GM12878 (cell line): ENCODE data around the gene NAV3. TPM values are rescaled to one million over a fixed set of nuclear protein-coding genes. Genes with fewer than 3 reads are reported as not detected.

ENCODE experiments used
- ATAC-seq: fragments of 200-7000 bp; cut with Tn5 transposase; 3 replicates; pipeline ENCODE4 v1.9.1; 2020; ENCODE audit warnings: mild to moderate bottlenecking, moderate library complexity
- BruUV-seq: library from RNA; stranded (reverse); fragments of 400-500 nt; replicated peaks from 2 replicates; lab custom pipeline; 2021; lab: Mats Ljungman, UMichigan
- CTCF ChIA-PET: fragments of 300-600 bp; sonication (Branson Sonifier 250); formaldehyde crosslinking; extraction: SDS; loops from one replicate; lab custom pipeline; 2021; ENCODE audit warnings: inconsistent platforms; lab: Yijun Ruan, JAX
- POLR2A ChIA-PET: fragments of 350-600 bp; formaldehyde crosslinking; extraction: SDS; loops from one replicate; lab custom pipeline; 2021; ENCODE audit warnings: inconsistent platforms; lab: Charles Lee
- RAD21 ChIA-PET: fragments of 300-600 bp; sonication (Branson Sonifier 250); formaldehyde crosslinking; loops from one replicate; lab custom pipeline; 2023; ENCODE audit warnings: antibody characterized with exemption; ENCODE audit not compliant: unreplicated experiment; lab: Charles Lee
- SMC1A ChIA-PET: fragments of 300-600 bp; sonication (Branson Sonifier 250); formaldehyde crosslinking; loops from one replicate; lab custom pipeline; 2023; ENCODE audit not compliant: unreplicated experiment, uncharacterized antibody; lab: Charles Lee
- DNase-seq: peaks from one replicate; pipeline ENCODE4 v3.0.0-alpha.2; 2011; ENCODE audit warnings: low read depth, low spot score
- FAIRE-seq: peaks from 3 replicates; lab custom pipeline; 2011; peaks lifted over from hg19 to GRCh38; lab: Jason Lieb, UNC
- H2AFZ ChIP-seq: 2 replicates; pipeline ENCODE4 v1.6.0; 2011; ENCODE audit warnings: low read depth, low read length, control low read depth; ENCODE audit not compliant: control insufficient read depth
- H3K27ac ChIP-seq: 2 replicates; pipeline ENCODE4 v1.5.1; 2011; ENCODE audit warnings: control low read depth; ENCODE audit not compliant: control insufficient read depth, insufficient read depth
- H3K27me3 ChIP-seq, 2 experiments: replicated peaks in 1 of 2; 2 replicates each; pipeline versions ENCODE4 v1.6.0 to v1.6.1; 2011; ENCODE audit warnings: low read length in 1 of 2; ENCODE audit not compliant: control insufficient read depth in 2 of 2, insufficient read depth in 2 of 2
- H3K36me3 ChIP-seq, 2 experiments: 2 replicates each; pipeline ENCODE4 v1.5.1; 2011; ENCODE audit warnings: low read length in 1 of 2; ENCODE audit not compliant: control insufficient read depth in 2 of 2, insufficient read depth in 2 of 2
- H3K4me1 ChIP-seq: 2 replicates; pipeline ENCODE4 v1.6.1; 2011; ENCODE audit warnings: mild to moderate bottlenecking, low read length, moderate library complexity, mixed read lengths; ENCODE audit not compliant: control insufficient read depth, insufficient read depth
- H3K4me2 ChIP-seq: 2 replicates; pipeline ENCODE4 v1.6.0; 2011; ENCODE audit warnings: control low read depth; ENCODE audit not compliant: control insufficient read depth, insufficient read depth
- H3K4me3 ChIP-seq: fragments of 200-600 bp; sonication (generic); 2 replicates; pipeline ENCODE4 v1.5.1; 2016
- H3K79me2 ChIP-seq: 2 replicates; pipeline ENCODE4 v1.6.0; 2011; ENCODE audit warnings: low read length; ENCODE audit not compliant: control insufficient read depth, insufficient read depth
- H3K9ac ChIP-seq: 2 replicates; pipeline ENCODE4 v1.8.0; 2011; ENCODE audit warnings: low read length, control low read depth, mixed read lengths; ENCODE audit not compliant: control insufficient read depth, insufficient read depth
- H3K9me3 ChIP-seq: replicated peaks from 3 replicates; pipeline ENCODE4 v1.5.1; 2011; ENCODE audit warnings: mild to moderate bottlenecking, low read length; ENCODE audit not compliant: control insufficient read depth, insufficient read depth
- H4K20me1 ChIP-seq: 2 replicates; pipeline ENCODE4 v1.6.0; 2011; ENCODE audit not compliant: control insufficient read depth, insufficient read depth
- BCL11A ChIP-seq: IDR thresholded peaks from 2 replicates; pipeline ENCODE4 v1.6.1; 2011; ENCODE audit warnings: low read depth, low read length
- CBX3 ChIP-seq: fragments of 200-600 bp; sonication (generic); IDR thresholded peaks from 2 replicates; pipeline ENCODE4 v1.6.1; 2016; ENCODE audit warnings: low read depth, borderline replicate concordance
- DPF2 ChIP-seq: fragments of 450-650 bp; IDR thresholded peaks from 2 replicates; pipeline ENCODE4 v1.6.1; 2017; ENCODE audit warnings: mild to moderate bottlenecking
- EGR1 ChIP-seq, 2 experiments: IDR thresholded peaks; 1 replicate in 1 of 2; 2 replicates in 1 of 2; pipeline ENCODE4 v1.6.1; 2011 to 2012; ENCODE audit warnings: low read depth in 2 of 2, low read length in 2 of 2, borderline replicate concordance in 1 of 2, mild to moderate bottlenecking in 1 of 2, moderate library complexity in 1 of 2
- HCFC1 ChIP-seq: fragments of 150-350 bp; IDR thresholded peaks from 2 replicates; pipeline ENCODE4 v1.6.1; 2014; ENCODE audit warnings: low read length
- MEF2A ChIP-seq: IDR thresholded peaks from 2 replicates; pipeline ENCODE4 v1.6.1; 2011; ENCODE audit warnings: low read depth, mild to moderate bottlenecking, low read length, moderate library complexity; ENCODE audit not compliant: insufficient read depth
- NFYA ChIP-seq: IDR thresholded peaks from 2 replicates; pipeline ENCODE4 v1.6.1; 2011; ENCODE audit warnings: low read depth, mild to moderate bottlenecking, low read length, improper control_type of control experiment, borderline replicate concordance
- PAX5 ChIP-seq: IDR thresholded peaks from 2 replicates; pipeline ENCODE4 v1.6.1; 2011; ENCODE audit warnings: low read depth, low read length, borderline replicate concordance
- POU2F2 ChIP-seq: IDR thresholded peaks from 3 replicates; pipeline ENCODE4 v1.6.1; 2011; ENCODE audit warnings: low read depth, mild to moderate bottlenecking, low read length, borderline replicate concordance
- SP1 ChIP-seq: IDR thresholded peaks from one replicate; pipeline ENCODE4 v1.6.1; 2011; ENCODE audit warnings: low read depth, low read length
- TAF1 ChIP-seq: IDR thresholded peaks from 2 replicates; pipeline ENCODE4 v1.6.1; 2011; ENCODE audit warnings: mild to moderate bottlenecking, low read depth, low read length, borderline replicate concordance
- WRNIP1 ChIP-seq: IDR thresholded peaks from 2 replicates; pipeline ENCODE4 v1.6.1; 2011; ENCODE audit warnings: low read depth, low read length, improper control_type of control experiment, borderline replicate concordance
- ZZZ3 ChIP-seq: IDR thresholded peaks from 2 replicates; pipeline ENCODE4 v1.6.1; 2011; ENCODE audit warnings: low read depth; ENCODE audit not compliant: control insufficient read depth, insufficient read length
- WGBS: methylation state at CpG from one replicate; pipeline ENCODE4 v1.1.6; 2016; ENCODE audit warnings: low lambda C conversion rate; ENCODE audit not compliant: insufficient replicate concordance, insufficient coverage; ENCODE audit errors: missing lambda C conversion rate; 5-methylcytosine and 5-hydroxymethylcytosine counted together
- in situ Hi-C: fragments of 300-500 bp; cut with MboI; formaldehyde crosslinking; loops from 9 replicates; pipeline ENCODE4 v1.14.3; 2018; ENCODE audit warnings: mixed read lengths
- intact Hi-C: fragments of 100-400 bp; cut with micrococcal nuclease; formaldehyde crosslinking; loops from one replicate; pipeline ENCODE4 v1.14.2; 2022; ENCODE audit not compliant: unreplicated experiment
- polyA plus RNA-seq, 11 experiments: library from polyadenylated mRNA; depleted of rRNA in 4 of 11; unstranded in 6 of 11; stranded (reverse) in 5 of 11; fragments of >200 nt; fragmentation: Nextera tagmentation in 4 of 11; fragmentation: Illumina TruSeq in 1 of 11; extraction: Ambion mirVana in 4 of 11; extraction: Trizol in 1 of 11; gene quantifications; 1 replicate in 1 of 11; 2 replicates in 10 of 11; pipeline versions ENCODE4 v1.2.1 to v1.2.3, GENCODE V29; 2011 to 2016; ENCODE audit warnings: inconsistent platforms in 2 of 11, missing spikeins in 2 of 11, low read depth in 1 of 11
- total RNA-seq, 4 experiments: library from RNA; depleted of rRNA in 3 of 4; stranded (reverse); fragments of >200 nt in 3 of 4; fragmentation: Illumina TruSeq in 1 of 4; extraction: Trizol in 1 of 4; gene quantifications; 2 replicates each; pipeline versions ENCODE4 v1.2.1 to v1.2.3, GENCODE V29; 2013 to 2021
- TF ChIP-seq, protein P1 (sequence below): fragments of 450-650 bp; formaldehyde crosslinking; IDR thresholded peaks from 2 replicates; pipeline ENCODE4 v1.4.0; 2022; ENCODE audit warnings: mild to moderate bottlenecking, moderate library complexity
- TF ChIP-seq, protein P2 (sequence below): fragments of 450-650 bp; formaldehyde crosslinking; IDR thresholded peaks from 2 replicates; pipeline ENCODE4 v1.4.0; 2020; ENCODE audit warnings: mild to moderate bottlenecking, moderate library complexity

NAV3 gene
- total and polyA plus RNA-seq, 10 of the 15 experiments (the other 5 are each of a cell fraction or from before 2014, with no cell fraction given) = 0.05 to 0.51 (median 0.22) TPM; not detected in 1

DNA sequence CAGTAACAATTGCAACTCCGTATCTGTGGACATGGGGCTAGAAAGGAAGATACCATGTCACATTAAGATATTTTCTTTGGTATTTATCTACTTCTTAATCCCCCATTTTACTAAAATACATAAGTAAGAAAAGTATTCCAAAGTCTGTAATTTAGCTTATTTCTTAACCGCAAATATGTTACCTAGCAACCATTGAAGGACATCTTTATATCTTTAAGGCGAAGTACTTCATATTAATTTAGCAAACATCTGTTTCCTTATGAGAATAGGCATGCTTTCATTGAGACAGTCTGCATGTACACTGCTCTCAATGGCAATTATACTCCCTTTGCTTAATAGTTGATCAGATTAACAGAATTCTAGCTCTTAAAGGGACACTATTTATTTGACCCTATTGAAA is 88.8 kb downstream of the NAV3 start:
- CTCF ChIA-PET = interaction anchor here (1.5 to 1.6 kb wide), 2 partner anchors 38 to 173 kb away, joined by 3 to 4 read pairs; no protein-coding TSS in a partner anchor
- SMC1A ChIA-PET = interaction anchor here (0.5 to 1.5 kb wide), 3 partner anchors 9 to 1085 kb away, joined by 3 read pairs; no protein-coding TSS in a partner anchor

More for the DNA sequence above, 88.8 kb downstream of the NAV3 start:
- 67% methylated on average over 3 of the region's 3 CpGs for WGBS
- H3K27me3 ChIP-seq = no peaks in the 10 kb centered on the region
- H2AFZ ChIP-seq = no peak overlapping the region
- H3K4me2 ChIP-seq = no peak overlapping the region
- BruUV-seq = no TSS peak
- ATAC-seq = no peak
- no peaks in the 10 kb centered on the region for H3K36me3 ChIP-seq
- no peak overlapping the region for H3K4me3 ChIP-seq
- no peaks in the 10 kb centered on the region for H3K9me3 ChIP-seq
- in situ Hi-C loops (no loop called here), intact Hi-C loops (no loop called here)
- FAIRE-seq = no peak
- no peaks in the 10 kb centered on the region for H3K79me2 ChIP-seq
- RAD21 ChIA-PET = no interaction called here
- no peak overlapping the region for H3K9ac ChIP-seq
- no peak overlapping the region for H3K27ac ChIP-seq
- no peak for TF ChIP-seq CBX3
- no peak for TF ChIP-seq ZZZ3
- no peak for TF ChIP-seq SP1
- no peak for TF ChIP-seq DPF2
- no peak for TF ChIP-seq HCFC1
- TF ChIP-seq EGR1 (IDR thresholded peaks at IDR 0.05; ENCODE audit: borderline replicate concordance in 1 of 2, low read depth in 2 of 2, low read length in 2 of 2) = no peak
- no peak for TF ChIP-seq PAX5
- TF ChIP-seq, protein P1, sequence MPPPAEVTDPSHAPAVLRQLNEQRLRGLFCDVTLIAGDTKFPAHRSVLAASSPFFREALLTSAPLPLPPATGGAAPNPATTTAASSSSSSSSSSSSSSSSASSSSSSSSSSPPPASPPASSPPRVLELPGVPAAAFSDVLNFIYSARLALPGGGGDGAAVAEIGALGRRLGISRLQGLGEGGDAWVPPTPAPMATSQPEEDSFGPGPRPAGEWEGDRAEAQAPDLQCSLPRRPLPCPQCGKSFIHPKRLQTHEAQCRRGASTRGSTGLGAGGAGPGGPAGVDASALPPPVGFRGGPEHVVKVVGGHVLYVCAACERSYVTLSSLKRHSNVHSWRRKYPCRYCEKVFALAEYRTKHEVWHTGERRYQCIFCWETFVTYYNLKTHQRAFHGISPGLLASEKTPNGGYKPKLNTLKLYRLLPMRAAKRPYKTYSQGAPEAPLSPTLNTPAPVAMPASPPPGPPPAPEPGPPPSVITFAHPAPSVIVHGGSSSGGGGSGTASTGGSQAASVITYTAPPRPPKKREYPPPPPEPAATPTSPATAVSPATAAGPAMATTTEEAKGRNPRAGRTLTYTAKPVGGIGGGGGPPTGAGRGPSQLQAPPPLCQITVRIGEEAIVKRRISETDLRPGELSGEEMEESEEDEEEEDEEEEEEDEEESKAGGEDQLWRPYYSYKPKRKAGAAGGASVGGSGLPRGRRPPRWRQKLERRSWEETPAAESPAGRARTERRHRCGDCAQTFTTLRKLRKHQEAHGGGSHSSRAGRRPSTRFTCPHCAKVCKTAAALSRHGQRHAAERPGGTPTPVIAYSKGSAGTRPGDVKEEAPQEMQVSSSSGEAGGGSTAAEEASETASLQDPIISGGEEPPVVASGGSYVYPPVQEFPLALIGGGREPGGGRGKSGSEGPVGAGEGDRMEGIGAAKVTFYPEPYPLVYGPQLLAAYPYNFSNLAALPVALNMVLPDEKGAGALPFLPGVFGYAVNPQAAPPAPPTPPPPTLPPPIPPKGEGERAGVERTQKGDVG = no peak
- no peak for TF ChIP-seq TAF1
- TF ChIP-seq MEF2A = no peak
- TF ChIP-seq, protein P2, sequence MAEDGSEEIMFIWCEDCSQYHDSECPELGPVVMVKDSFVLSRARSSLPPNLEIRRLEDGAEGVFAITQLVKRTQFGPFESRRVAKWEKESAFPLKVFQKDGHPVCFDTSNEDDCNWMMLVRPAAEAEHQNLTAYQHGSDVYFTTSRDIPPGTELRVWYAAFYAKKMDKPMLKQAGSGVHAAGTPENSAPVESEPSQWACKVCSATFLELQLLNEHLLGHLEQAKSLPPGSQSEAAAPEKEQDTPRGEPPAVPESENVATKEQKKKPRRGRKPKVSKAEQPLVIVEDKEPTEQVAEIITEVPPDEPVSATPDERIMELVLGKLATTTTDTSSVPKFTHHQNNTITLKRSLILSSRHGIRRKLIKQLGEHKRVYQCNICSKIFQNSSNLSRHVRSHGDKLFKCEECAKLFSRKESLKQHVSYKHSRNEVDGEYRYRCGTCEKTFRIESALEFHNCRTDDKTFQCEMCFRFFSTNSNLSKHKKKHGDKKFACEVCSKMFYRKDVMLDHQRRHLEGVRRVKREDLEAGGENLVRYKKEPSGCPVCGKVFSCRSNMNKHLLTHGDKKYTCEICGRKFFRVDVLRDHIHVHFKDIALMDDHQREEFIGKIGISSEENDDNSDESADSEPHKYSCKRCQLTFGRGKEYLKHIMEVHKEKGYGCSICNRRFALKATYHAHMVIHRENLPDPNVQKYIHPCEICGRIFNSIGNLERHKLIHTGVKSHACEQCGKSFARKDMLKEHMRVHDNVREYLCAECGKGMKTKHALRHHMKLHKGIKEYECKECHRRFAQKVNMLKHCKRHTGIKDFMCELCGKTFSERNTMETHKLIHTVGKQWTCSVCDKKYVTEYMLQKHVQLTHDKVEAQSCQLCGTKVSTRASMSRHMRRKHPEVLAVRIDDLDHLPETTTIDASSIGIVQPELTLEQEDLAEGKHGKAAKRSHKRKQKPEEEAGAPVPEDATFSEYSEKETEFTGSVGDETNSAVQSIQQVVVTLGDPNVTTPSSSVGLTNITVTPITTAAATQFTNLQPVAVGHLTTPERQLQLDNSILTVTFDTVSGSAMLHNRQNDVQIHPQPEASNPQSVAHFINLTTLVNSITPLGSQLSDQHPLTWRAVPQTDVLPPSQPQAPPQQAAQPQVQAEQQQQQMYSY (CRISPR knock-in tag) = no peak
- no peak for TF ChIP-seq POU2F2
- no peak for TF ChIP-seq WRNIP1
- TF ChIP-seq BCL11A = no peak
- no peak for TF ChIP-seq NFYA
- no peaks in the 10 kb centered on the region for H3K4me1 ChIP-seq
- DNase-seq = no peak
- H4K20me1 ChIP-seq = no peaks in the 10 kb centered on the region
- POLR2A ChIA-PET = no interaction called here
